Lower lobe of right lung (tissue), 2 donors: ENCODE data around the gene GLTP. TPM values are rescaled to one million over a fixed set of nuclear protein-coding genes. Genes with fewer than 3 reads are reported as not detected.

Experiments
- ATAC-seq, 2 donors: fragments of 200-7000 bp; cut with Tn5 transposase; one replicate each; pipeline ENCODE4 v1.9.1; 2020 to 2022; ENCODE audit warnings: mild to moderate bottlenecking in 2 of 2, moderate library complexity in 2 of 2
- DNase-seq: peaks from one replicate; pipeline ENCODE4 v3.0.0-alpha.2; 2020
- H3K27ac ChIP-seq: fragments of 200-600 bp; one replicate; pipeline ENCODE4 v1.8.0; 2022
- H3K27me3 ChIP-seq: fragments of 200-600 bp; one replicate; pipeline ENCODE4 v1.8.0; 2022; ENCODE audit warnings: low read depth
- H3K36me3 ChIP-seq: fragments of 200-600 bp; one replicate; pipeline ENCODE4 v1.8.0; 2022; ENCODE audit warnings: mild to moderate bottlenecking
- H3K4me1 ChIP-seq: fragments of 200-600 bp; one replicate; pipeline ENCODE4 v1.8.0; 2022
- H3K4me3 ChIP-seq: fragments of 200-600 bp; one replicate; pipeline ENCODE4 v1.8.0; 2022; ENCODE audit warnings: mild to moderate bottlenecking
- H3K9me3 ChIP-seq: fragments of 200-600 bp; one replicate; pipeline ENCODE4 v1.8.0; 2022
- CTCF ChIP-seq: fragments of 200-600 bp; IDR thresholded peaks from one replicate; pipeline ENCODE4 v1.8.0; 2022; ENCODE audit warnings: antibody characterized with exemption, mild to moderate bottlenecking
- intact Hi-C: fragments of 100-400 bp; cut with DNase I; formaldehyde crosslinking; loops from one replicate; pipeline ENCODE4 v1.11.0; 2022
- total RNA-seq: library from RNA; stranded (reverse); fragmentation: NEBNext Ultra II Directional; extraction: Animal tissue kit (Norgen Biotek cat#: 25700); gene quantifications from one replicate; pipeline ENCODE4 v1.2.1, GENCODE V29; 2021
- donor health status: DM: no; HTN: yes; CAD: no; lungs with severe emphysema.

GLTP gene
- total RNA-seq, 1 donor from 2014 or later: 45.3 TPM

GRCh38 chr12:109816870-109817269 is 63.5 kb downstream of the GLTP start:
- DNase-seq (no peak), ATAC-seq (no peak)
- Histone ChIP-seq H3K27ac (no peak overlapping the region), H3K36me3 (no peaks in the 10 kb centered on the region), H3K4me1 (no peaks in the 10 kb centered on the region), H3K9me3 (no peaks in the 10 kb centered on the region), H3K4me3 (no peak overlapping the region), H3K27me3 (peaks cover 6% of the 10 kb centered on the region)
- intact Hi-C loops: no loop called here
- TF ChIP-seq CTCF: no peak

- Histone ChIP-seq H3K27me3 (peaks cover 6% of the 10 kb centered on the region), H3K9me3 (no peaks in the 10 kb centered on the region), H3K4me3 (no peak overlapping the region), H3K36me3 (no peaks in the 10 kb centered on the region), H3K4me1 (no peaks in the 10 kb centered on the region), H3K27ac (no peak overlapping the region)
- no peak for TF ChIP-seq CTCF
- DNase-seq (no peak), ATAC-seq (no peak)
- intact Hi-C loops: no loop called here
Measured at GRCh38 chr12:109815757-109816617, 64.4 kb downstream of the GLTP start.

- intact Hi-C loops: no loop called here
- H3K27ac ChIP-seq: no peak overlapping the region
- H3K4me1 ChIP-seq: no peaks in the 10 kb centered on the region
- no peaks in the 10 kb centered on the region for H3K9me3 ChIP-seq
- peaks cover 6% of the 10 kb centered on the region for H3K27me3 ChIP-seq
- TF ChIP-seq CTCF: no peak
- no peak overlapping the region for H3K4me3 ChIP-seq
- no peaks in the 10 kb centered on the region for H3K36me3 ChIP-seq
- ATAC-seq: no peak
- DNase-seq: no peak
Measured at GRCh38 chr12:109815225-109815624, 65.1 kb downstream of the GLTP start.

- no peak for DNase-seq
- intact Hi-C loops: no loop called here
- no peak overlapping the region for H3K4me3 ChIP-seq
- no peaks in the 10 kb centered on the region for H3K4me1 ChIP-seq
- H3K27ac ChIP-seq: no peak overlapping the region
- no peaks in the 10 kb centered on the region for H3K36me3 ChIP-seq
- peaks cover 6% of the 10 kb centered on the region for H3K27me3 ChIP-seq
- no peak for ATAC-seq
- H3K9me3 ChIP-seq: no peaks in the 10 kb centered on the region
- TF ChIP-seq CTCF: no peak
Measured at GRCh38 chr12:109814600-109815150, 65.7 kb downstream of the GLTP start.

- H3K4me1 ChIP-seq: no peaks in the 10 kb centered on the region
- H3K9me3 ChIP-seq: no peaks in the 10 kb centered on the region
- no peak overlapping the region for H3K27ac ChIP-seq
- no peak for DNase-seq
- peaks cover 6% of the 10 kb centered on the region for H3K27me3 ChIP-seq
- no peak overlapping the region for H3K4me3 ChIP-seq
- no peak for ATAC-seq
- no peak for TF ChIP-seq CTCF
- intact Hi-C loops: no loop called here
- H3K36me3 ChIP-seq: no peaks in the 10 kb centered on the region
Measured at GRCh38 chr12:109813810-109814416, 66.4 kb downstream of the GLTP start.
